HepG2 (cell line): Measurements from ENCODE around the gene TECTB. TPM values are rescaled to one million over a fixed set of nuclear protein-coding genes. Genes with fewer than 3 reads are reported as not detected.
A peak's percentile ranks its signal among the peaks of the same experiment; 100 is the strongest.

Source experiments
- GATAD2A ChIP-seq: IDR thresholded peaks from 2 replicates; pipeline ENCODE4 v1.6.1; 2016
- MED1 ChIP-seq: sonication (generic); formaldehyde crosslinking; IDR thresholded peaks from 2 replicates; pipeline ENCODE4 v1.4.0; 2020; ENCODE audit warnings: missing genetic modification reagents
- RFXAP ChIP-seq: sonication (generic); formaldehyde crosslinking; IDR thresholded peaks from 2 replicates; pipeline ENCODE4 v1.4.0; 2020; ENCODE audit warnings: missing genetic modification reagents, borderline replicate concordance
- SOX13 ChIP-seq, 3 experiments: fragments of 450-650 bp in 1 of 3; sonication (generic) in 1 of 3; formaldehyde crosslinking in 1 of 3; IDR thresholded peaks in 2 of 3; conservative IDR thresholded peaks in 1 of 3; 2 replicates each; pipeline versions ENCODE4 v1.5.0 to v1.6.1; 2016 to 2020; ENCODE audit warnings: antibody characterized with exemption in 1 of 3, mild to moderate bottlenecking in 1 of 3, missing compliant biosample characterization in 1 of 3, missing genetic modification reagents in 1 of 3, moderate library complexity in 1 of 3
- ZSCAN21 ChIP-seq: sonication (generic); formaldehyde crosslinking; IDR thresholded peaks from 2 replicates; pipeline ENCODE4 v1.8.0; 2022; ENCODE audit warnings: mild to moderate bottlenecking, missing genetic modification reagents, moderate library complexity, borderline replicate concordance
- polyA plus RNA-seq, 8 experiments: library from polyadenylated mRNA; depleted of rRNA in 3 of 8; stranded (reverse) in 7 of 8; unstranded in 1 of 8; fragments of >200 nt; fragmentation: Illumina TruSeq in 4 of 8; extraction: Trizol in 4 of 8; gene quantifications; 2 replicates each; pipeline versions ENCODE4 v1.2.1 to v1.2.3, GENCODE V29; 2011 to 2016; ENCODE audit warnings: low read depth in 4 of 8, missing spikeins in 1 of 8, mixed read lengths in 1 of 8; ENCODE audit not compliant: insufficient read depth in 1 of 8
- total RNA-seq, 5 experiments: library from RNA; depleted of rRNA; stranded (reverse); fragments of >200 nt; fragmentation: Illumina TruSeq; extraction: Trizol; gene quantifications; 2 replicates each; pipeline ENCODE4 v1.2.3, GENCODE V29; 2016; ENCODE audit warnings: low read depth in 1 of 5
- TF ChIP-seq, protein P1 (sequence below): sonication (generic); formaldehyde crosslinking; IDR thresholded peaks from 2 replicates; pipeline ENCODE4 v1.8.1; 2023; ENCODE audit warnings: mild to moderate bottlenecking, missing genetic modification reagents
- TF ChIP-seq, protein P2 (sequence below): sonication (generic); formaldehyde crosslinking; IDR thresholded peaks from 2 replicates; pipeline ENCODE4 v1.5.1; 2020; ENCODE audit warnings: mild to moderate bottlenecking, missing genetic modification reagents, borderline replicate concordance
- TF ChIP-seq, protein P3 (sequence below): sonication (generic); formaldehyde crosslinking; IDR thresholded peaks from 2 replicates; pipeline ENCODE4 v1.4.0; 2020; ENCODE audit warnings: mild to moderate bottlenecking, missing genetic modification reagents, borderline replicate concordance
- TF ChIP-seq, protein P4 (sequence below): sonication (generic); formaldehyde crosslinking; IDR thresholded peaks from 2 replicates; pipeline ENCODE4 v1.8.1; 2022; ENCODE audit warnings: low read depth, mild to moderate bottlenecking, missing genetic modification reagents

The TECTB gene
- total and polyA plus RNA-seq, 2 of the 13 experiments (the other 11 are each of a cell fraction or from before 2014, with no cell fraction given) = 0.78 to 1.8 TPM

DNA sequence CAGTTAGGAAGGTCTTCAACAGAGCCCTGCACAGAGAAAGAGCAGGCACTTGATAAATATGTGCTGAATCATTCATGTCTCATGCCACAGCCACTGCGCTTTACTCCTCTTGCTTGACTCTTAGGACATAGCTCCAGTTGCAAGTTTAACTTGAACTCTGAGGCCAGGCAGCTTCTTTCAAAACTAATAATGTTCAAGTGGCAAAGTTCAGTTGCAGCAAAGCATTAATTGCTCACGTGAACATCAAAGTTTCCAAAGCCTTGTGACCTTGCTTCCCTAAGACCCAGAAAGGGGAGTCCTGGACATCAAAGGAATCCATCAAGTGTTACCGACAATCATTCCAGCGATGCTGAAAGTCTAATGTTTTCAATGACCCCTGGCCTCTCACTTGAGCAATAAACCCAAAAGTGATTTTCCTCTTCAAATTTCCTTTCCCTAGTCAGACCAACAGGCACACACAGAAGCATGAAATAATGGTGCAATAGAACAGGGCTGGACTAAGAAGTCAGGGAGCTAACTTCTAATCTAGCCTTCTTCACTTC is 21.8 kb upstream of the TECTB start (continued):
- TF ChIP-seq, protein P1, sequence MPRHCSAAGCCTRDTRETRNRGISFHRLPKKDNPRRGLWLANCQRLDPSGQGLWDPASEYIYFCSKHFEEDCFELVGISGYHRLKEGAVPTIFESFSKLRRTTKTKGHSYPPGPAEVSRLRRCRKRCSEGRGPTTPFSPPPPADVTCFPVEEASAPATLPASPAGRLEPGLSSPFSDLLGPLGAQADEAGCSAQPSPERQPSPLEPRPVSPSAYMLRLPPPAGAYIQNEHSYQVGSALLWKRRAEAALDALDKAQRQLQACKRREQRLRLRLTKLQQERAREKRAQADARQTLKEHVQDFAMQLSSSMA (CRISPR knock-in tag) = 0 out of 2 replicates have a peak, but pooled peaks have one; percentile 74
- TF ChIP-seq, protein P2, sequence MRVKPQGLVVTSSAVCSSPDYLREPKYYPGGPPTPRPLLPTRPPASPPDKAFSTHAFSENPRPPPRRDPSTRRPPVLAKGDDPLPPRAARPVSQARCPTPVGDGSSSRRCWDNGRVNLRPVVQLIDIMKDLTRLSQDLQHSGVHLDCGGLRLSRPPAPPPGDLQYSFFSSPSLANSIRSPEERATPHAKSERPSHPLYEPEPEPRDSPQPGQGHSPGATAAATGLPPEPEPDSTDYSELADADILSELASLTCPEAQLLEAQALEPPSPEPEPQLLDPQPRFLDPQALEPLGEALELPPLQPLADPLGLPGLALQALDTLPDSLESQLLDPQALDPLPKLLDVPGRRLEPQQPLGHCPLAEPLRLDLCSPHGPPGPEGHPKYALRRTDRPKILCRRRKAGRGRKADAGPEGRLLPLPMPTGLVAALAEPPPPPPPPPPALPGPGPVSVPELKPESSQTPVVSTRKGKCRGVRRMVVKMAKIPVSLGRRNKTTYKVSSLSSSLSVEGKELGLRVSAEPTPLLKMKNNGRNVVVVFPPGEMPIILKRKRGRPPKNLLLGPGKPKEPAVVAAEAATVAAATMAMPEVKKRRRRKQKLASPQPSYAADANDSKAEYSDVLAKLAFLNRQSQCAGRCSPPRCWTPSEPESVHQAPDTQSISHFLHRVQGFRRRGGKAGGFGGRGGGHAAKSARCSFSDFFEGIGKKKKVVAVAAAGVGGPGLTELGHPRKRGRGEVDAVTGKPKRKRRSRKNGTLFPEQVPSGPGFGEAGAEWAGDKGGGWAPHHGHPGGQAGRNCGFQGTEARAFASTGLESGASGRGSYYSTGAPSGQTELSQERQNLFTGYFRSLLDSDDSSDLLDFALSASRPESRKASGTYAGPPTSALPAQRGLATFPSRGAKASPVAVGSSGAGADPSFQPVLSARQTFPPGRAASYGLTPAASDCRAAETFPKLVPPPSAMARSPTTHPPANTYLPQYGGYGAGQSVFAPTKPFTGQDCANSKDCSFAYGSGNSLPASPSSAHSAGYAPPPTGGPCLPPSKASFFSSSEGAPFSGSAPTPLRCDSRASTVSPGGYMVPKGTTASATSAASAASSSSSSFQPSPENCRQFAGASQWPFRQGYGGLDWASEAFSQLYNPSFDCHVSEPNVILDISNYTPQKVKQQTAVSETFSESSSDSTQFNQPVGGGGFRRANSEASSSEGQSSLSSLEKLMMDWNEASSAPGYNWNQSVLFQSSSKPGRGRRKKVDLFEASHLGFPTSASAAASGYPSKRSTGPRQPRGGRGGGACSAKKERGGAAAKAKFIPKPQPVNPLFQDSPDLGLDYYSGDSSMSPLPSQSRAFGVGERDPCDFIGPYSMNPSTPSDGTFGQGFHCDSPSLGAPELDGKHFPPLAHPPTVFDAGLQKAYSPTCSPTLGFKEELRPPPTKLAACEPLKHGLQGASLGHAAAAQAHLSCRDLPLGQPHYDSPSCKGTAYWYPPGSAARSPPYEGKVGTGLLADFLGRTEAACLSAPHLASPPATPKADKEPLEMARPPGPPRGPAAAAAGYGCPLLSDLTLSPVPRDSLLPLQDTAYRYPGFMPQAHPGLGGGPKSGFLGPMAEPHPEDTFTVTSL (CRISPR knock-in tag) = peak; percentile 99
- TF ChIP-seq SOX13 (IDR thresholded peaks at IDR 0.05) = peak; percentile 94
- TF ChIP-seq SOX13 (CRISPR knock-in tag; conservative IDR thresholded peaks at IDR 0.05 in 1 of 2, IDR thresholded peaks at IDR 0.05 in 1 of 2) = peak in 1 of 2 experiments; percentile 99; a peak in 2 of 4 replicates
- peak; percentile 100 for TF ChIP-seq MED1 (CRISPR knock-in tag)
- TF ChIP-seq ZSCAN21 (CRISPR knock-in tag) = no peak
- peak; percentile 79; the same call in 1 of the 2 replicates for TF ChIP-seq RFXAP (CRISPR knock-in tag)
- TF ChIP-seq, protein P3, sequence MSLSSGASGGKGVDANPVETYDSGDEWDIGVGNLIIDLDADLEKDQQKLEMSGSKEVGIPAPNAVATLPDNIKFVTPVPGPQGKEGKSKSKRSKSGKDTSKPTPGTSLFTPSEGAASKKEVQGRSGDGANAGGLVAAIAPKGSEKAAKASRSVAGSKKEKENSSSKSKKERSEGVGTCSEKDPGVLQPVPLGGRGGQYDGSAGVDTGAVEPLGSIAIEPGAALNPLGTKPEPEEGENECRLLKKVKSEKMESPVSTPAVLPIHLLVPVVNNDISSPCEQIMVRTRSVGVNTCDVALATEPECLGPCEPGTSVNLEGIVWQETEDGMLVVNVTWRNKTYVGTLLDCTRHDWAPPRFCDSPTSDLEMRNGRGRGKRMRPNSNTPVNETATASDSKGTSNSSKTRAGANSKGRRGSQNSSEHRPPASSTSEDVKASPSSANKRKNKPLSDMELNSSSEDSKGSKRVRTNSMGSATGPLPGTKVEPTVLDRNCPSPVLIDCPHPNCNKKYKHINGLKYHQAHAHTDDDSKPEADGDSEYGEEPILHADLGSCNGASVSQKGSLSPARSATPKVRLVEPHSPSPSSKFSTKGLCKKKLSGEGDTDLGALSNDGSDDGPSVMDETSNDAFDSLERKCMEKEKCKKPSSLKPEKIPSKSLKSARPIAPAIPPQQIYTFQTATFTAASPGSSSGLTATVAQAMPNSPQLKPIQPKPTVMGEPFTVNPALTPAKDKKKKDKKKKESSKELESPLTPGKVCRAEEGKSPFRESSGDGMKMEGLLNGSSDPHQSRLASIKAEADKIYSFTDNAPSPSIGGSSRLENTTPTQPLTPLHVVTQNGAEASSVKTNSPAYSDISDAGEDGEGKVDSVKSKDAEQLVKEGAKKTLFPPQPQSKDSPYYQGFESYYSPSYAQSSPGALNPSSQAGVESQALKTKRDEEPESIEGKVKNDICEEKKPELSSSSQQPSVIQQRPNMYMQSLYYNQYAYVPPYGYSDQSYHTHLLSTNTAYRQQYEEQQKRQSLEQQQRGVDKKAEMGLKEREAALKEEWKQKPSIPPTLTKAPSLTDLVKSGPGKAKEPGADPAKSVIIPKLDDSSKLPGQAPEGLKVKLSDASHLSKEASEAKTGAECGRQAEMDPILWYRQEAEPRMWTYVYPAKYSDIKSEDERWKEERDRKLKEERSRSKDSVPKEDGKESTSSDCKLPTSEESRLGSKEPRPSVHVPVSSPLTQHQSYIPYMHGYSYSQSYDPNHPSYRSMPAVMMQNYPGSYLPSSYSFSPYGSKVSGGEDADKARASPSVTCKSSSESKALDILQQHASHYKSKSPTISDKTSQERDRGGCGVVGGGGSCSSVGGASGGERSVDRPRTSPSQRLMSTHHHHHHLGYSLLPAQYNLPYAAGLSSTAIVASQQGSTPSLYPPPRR (CRISPR knock-in tag) = peak; percentile 99
- TF ChIP-seq, protein P4, sequence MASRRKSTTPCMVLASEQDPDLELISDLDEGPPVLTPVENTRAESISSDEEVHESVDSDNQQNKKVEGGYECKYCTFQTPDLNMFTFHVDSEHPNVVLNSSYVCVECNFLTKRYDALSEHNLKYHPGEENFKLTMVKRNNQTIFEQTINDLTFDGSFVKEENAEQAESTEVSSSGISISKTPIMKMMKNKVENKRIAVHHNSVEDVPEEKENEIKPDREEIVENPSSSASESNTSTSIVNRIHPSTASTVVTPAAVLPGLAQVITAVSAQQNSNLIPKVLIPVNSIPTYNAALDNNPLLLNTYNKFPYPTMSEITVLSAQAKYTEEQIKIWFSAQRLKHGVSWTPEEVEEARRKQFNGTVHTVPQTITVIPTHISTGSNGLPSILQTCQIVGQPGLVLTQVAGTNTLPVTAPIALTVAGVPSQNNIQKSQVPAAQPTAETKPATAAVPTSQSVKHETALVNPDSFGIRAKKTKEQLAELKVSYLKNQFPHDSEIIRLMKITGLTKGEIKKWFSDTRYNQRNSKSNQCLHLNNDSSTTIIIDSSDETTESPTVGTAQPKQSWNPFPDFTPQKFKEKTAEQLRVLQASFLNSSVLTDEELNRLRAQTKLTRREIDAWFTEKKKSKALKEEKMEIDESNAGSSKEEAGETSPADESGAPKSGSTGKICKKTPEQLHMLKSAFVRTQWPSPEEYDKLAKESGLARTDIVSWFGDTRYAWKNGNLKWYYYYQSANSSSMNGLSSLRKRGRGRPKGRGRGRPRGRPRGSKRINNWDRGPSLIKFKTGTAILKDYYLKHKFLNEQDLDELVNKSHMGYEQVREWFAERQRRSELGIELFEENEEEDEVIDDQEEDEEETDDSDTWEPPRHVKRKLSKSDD = peak; percentile 77; the same call in 1 of the 2 replicates
- peak; percentile 99 for TF ChIP-seq GATAD2A (CRISPR knock-in tag)
